Activated CD4-positive, alpha-beta T cell treated with anti-CD3 and anti-CD28 coated beads for 36 hours (primary cell): ENCODE results near the gene KCNJ12. TPM values are rescaled to one million over a fixed set of nuclear protein-coding genes. Genes with fewer than 3 reads are reported as not detected.
"Not testable (repeated sequence)": the region's sequence is repeated elsewhere in the genome, so short reads cannot be mapped to it uniquely, and the experiment has no call there.

ENCODE experiments used
- ATAC-seq: fragments of 200-7000 bp; cut with Tn5 transposase; one replicate; pipeline ENCODE4 v1.10.0; 2021; ENCODE audit warnings: mild to moderate bottlenecking, moderate library complexity
- CTCF ChIA-PET: fragments of 350-600 bp; sonication (Branson Sonifier 250); formaldehyde crosslinking; loops from one replicate; lab custom pipeline; 2021; ENCODE audit warnings: antibody characterized with exemption; lab: Charles Lee
- POLR2A ChIA-PET: fragments of 350-600 bp; sonication (Branson Sonifier 250); formaldehyde crosslinking; loops from one replicate; lab custom pipeline; 2021; ENCODE audit warnings: antibody characterized with exemption, inconsistent platforms; lab: Charles Lee
- DNase-seq: peaks from one replicate; pipeline ENCODE4 v3.0.0-alpha.2; 2020
- H3K27ac Mint-ChIP-seq: one replicate; pipeline ENCODE4 v1.8.0; 2021; ENCODE audit warnings: mixed read lengths
- H3K27me3 Mint-ChIP-seq: one replicate; pipeline ENCODE4 v1.8.0; 2021; ENCODE audit warnings: mixed read lengths
- H3K36me3 Mint-ChIP-seq: one replicate; pipeline ENCODE4 v1.8.0; 2021; ENCODE audit warnings: low read depth, mixed read lengths
- H3K4me1 Mint-ChIP-seq: one replicate; pipeline ENCODE4 v1.8.0; 2021; ENCODE audit warnings: mixed read lengths
- H3K4me3 Mint-ChIP-seq: one replicate; pipeline ENCODE4 v1.8.0; 2021; ENCODE audit warnings: mild to moderate bottlenecking, moderate library complexity, mixed read lengths
- H3K9me3 Mint-ChIP-seq: one replicate; pipeline ENCODE4 v1.8.0; 2021; ENCODE audit warnings: low read depth, mixed read lengths
- intact Hi-C, 2 experiments: fragments of 100-400 bp; cut with DNase I in 1 of 2; cut with micrococcal nuclease in 1 of 2; formaldehyde crosslinking; loops; one replicate each; pipeline versions ENCODE4 v1.14.2 to v1.15.1; 2022 to 2024; cut with DNase I, micrococcal nuclease
- total RNA-seq, 2 experiments: library from RNA; stranded (reverse); gene quantifications; one replicate each; pipeline ENCODE4 v1.2.3, GENCODE V29; 2021

The KCNJ12 gene
- total RNA-seq, 2 experiments from 2014 or later, result not detected

DNA sequence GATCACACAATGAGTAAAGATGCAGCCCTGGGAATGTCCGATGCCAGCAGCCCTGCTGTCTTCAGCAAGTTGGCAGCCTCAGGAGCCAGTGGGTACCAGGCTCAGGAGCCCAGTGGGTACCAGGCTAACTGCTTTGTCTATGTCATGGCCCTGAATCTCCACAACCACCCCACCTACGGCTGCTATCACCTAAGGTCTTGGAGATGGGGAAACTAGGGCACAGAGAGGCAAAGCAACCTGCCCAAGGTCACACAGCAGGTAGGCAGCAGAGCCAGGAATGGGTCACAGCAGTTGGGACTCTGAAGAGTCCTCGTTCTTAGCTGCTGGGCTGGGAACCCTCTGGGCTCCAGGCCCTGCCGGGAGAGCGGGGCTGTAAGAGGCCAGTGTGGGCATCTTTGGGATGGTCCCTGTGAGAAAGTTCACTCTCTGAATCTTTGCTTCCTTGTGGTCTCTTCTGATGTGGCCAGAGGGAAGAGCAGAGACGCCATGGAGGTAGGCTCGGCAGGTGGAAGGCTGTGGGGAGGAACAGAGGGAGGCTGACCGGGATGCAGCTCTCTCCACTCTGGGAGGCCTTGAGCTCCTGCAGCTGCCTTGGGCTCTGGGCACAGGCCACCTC lies 34.1 kb upstream of the KCNJ12 start:
- ATAC-seq, POLR2A ChIA-PET, H3K27ac Mint-ChIP-seq, DNase-seq, H3K36me3 Mint-ChIP-seq, H3K4me1 Mint-ChIP-seq, H3K9me3 Mint-ChIP-seq, H3K27me3 Mint-ChIP-seq, H3K4me3 Mint-ChIP-seq, CTCF ChIA-PET, intact Hi-C loops: not testable (repeated sequence)

DNA sequence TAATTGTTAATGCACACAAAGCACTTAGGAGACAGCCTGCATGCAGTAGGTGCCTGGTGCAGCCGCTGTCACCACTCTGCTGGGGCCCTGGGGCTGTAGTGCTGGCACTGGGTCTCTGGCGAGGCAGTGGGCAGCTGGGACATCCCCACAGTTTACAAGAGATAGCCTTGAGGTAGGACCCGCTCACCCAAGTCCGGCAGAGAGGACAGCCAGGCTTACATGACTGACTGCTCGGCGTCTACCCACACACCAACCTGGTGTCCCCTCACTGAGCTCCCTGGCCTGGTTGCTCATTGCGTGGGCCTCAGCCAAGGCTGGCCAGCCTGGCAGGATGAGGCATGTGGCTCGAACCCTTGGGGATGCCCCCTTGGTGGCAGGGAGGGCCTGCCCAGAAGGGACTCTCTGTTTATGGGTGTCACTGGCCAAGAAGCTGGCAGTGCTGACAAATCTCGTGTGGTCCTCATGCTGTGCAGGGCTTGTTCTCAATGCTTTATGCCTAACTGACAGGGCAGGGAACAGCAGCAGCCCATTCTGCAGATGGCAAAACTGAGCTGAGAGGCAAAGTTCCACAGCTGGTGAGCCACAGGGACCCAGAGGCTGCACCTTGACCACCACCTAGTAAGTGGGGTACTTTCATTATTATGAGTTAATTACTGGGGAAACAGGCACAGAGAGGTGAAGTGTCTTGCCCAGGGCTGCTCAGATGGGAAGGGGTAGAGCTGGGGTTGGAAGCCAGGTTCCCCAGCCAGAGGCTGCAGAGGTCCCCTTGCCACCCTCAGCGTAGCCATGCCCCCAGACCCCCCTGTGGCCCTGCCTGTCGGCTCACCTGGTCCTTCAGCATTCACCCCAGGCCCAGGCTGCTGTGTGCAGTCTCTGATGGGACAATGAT lies 32.9 kb upstream of the KCNJ12 start:
- H3K27me3 Mint-ChIP-seq, DNase-seq, H3K9me3 Mint-ChIP-seq, ATAC-seq, H3K4me1 Mint-ChIP-seq, H3K4me3 Mint-ChIP-seq, intact Hi-C loops, H3K27ac Mint-ChIP-seq, CTCF ChIA-PET, POLR2A ChIA-PET, H3K36me3 Mint-ChIP-seq: not testable (repeated sequence)

DNA sequence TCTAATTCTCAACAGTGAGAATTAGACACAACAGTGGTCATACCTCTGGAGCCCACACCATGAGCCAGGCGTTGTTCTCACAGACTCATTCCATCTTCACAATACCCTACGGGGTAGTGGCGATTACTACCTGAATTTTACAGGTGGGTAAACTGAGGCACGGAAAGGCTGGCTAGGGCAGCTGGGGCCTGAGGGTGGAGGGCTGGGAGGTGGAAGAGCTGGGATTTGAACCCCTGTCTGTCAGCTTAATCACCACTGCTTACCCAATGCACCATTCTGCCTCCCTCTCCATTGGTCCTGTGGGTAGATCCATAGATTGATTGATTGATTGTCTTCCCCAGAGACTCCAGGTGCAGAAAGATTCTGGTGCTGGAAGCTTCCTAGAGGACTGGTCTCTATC lies 31.4 kb upstream of the KCNJ12 start:
- not testable (repeated sequence) for H3K27ac Mint-ChIP-seq

DNA sequence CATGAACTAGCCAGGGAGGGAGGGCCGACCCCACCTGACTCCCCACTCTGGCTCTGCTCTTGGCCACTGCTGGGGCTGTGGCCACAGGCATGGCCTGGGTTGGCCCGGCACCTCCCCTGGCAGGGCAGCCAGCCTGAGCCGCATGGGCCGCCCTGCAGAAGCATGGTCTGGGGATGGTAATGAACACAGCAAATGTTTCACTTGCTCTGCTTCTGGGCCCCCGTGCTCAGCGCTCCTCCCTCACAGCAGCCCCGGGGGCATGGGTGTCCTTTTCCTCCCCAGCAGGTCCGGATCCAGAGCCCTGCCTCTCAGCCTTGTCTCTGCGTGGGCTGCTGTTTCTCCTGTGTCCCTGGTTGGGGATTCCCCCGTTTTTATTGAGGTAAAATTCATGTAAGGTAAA lies 30.9 kb upstream of the KCNJ12 start:
- CTCF ChIA-PET, result no interaction called here

More for the DNA sequence above, 31.4 kb upstream of the KCNJ12 start:
- DNase-seq, ATAC-seq, CTCF ChIA-PET, POLR2A ChIA-PET, H3K4me3 Mint-ChIP-seq, H3K4me1 Mint-ChIP-seq, intact Hi-C loops, H3K36me3 Mint-ChIP-seq, H3K27me3 Mint-ChIP-seq, H3K9me3 Mint-ChIP-seq: not testable (repeated sequence)

GRCh38 chr17:21346107-21346506 lies 30.1 kb upstream of the KCNJ12 start:
- H3K36me3 Mint-ChIP-seq, H3K9me3 Mint-ChIP-seq, POLR2A ChIA-PET, intact Hi-C loops, CTCF ChIA-PET, H3K4me3 Mint-ChIP-seq, H3K4me1 Mint-ChIP-seq, DNase-seq, H3K27me3 Mint-ChIP-seq, H3K27ac Mint-ChIP-seq, ATAC-seq: not testable (repeated sequence)

More for the DNA sequence above, 30.9 kb upstream of the KCNJ12 start:
- Mint-ChIP-seq H3K27me3 (no peaks in the 10 kb centered on the region), H3K4me3 (no peak overlapping the region), H3K36me3 (no peaks in the 10 kb centered on the region), H3K27ac (no peak overlapping the region), H3K9me3 (no peaks in the 10 kb centered on the region), H3K4me1 (peaks cover 2% of the 10 kb centered on the region)
- POLR2A ChIA-PET, result no interaction called here
- ATAC-seq (no peak), DNase-seq (no peak)
- intact Hi-C loops, result no loop called here

GRCh38 chr17:21346651-21347250 lies 29.4 kb upstream of the KCNJ12 start:
- H3K36me3 Mint-ChIP-seq, H3K4me3 Mint-ChIP-seq, H3K27ac Mint-ChIP-seq, intact Hi-C loops, POLR2A ChIA-PET, ATAC-seq, H3K4me1 Mint-ChIP-seq, DNase-seq, H3K27me3 Mint-ChIP-seq, H3K9me3 Mint-ChIP-seq, CTCF ChIA-PET: not testable (repeated sequence)

DNA sequence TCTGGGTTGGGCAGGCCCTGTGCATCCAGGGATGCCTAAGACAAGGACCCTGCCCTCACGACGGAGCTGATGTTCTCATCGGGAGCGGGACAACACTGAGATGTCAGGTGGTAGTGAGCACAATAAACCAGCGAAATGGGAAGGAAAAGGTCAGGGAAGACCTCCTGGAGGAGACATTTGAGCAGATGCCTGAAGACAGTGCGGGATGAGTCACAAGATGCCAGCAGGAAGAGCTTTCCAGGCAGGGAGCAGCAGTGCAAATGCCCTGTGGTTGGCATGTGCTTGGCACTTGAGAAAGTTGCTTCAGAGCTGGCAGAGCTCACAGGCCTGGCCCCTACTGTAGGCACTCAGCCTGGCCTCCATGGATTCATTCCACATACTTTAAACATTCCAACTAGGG lies 28.5 kb upstream of the KCNJ12 start:
- DNase-seq, intact Hi-C loops, H3K4me1 Mint-ChIP-seq, POLR2A ChIA-PET, H3K4me3 Mint-ChIP-seq, ATAC-seq, CTCF ChIA-PET, H3K27me3 Mint-ChIP-seq, H3K27ac Mint-ChIP-seq, H3K9me3 Mint-ChIP-seq, H3K36me3 Mint-ChIP-seq: not testable (repeated sequence)

DNA sequence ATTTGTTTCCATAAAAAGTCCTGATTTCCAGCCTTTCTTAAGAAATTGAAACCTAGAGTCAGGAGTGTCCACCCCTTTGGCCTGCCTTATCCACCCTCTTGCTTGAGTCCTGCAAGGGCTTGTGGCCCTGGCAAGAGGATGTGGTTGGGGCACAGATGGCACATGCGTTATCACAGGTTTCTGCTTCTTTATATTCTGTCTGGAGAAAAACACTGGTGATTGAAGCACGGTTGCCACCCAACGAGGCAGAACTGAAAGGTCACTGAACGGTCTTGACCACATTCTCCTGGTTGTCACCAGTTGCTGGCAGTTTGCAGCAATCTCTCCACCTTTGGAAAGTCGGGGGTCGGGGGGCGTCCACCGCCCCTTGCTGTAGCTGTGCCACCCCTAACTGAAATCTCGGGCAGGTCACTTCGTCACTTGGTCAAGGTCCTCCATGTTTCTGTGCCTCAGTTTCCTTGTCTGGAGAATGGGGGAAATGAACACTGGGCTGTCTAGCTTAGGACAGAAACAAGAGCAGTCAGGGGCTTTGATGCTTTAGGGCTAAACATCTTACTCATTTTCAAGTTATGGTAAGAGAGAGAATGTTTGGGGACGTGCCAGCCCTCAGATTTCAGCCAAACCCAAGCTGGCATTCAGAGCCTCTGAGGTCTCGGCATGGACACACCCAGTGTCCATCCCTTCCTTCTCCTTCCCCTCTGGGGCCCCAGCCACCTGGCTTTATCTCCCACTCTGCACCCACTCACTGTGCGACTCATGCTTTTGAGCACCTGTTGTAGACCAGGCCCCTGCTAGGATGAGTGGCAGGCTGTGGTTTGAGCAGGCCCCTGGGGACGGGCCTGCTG lies 27.9 kb upstream of the KCNJ12 start:
- POLR2A ChIA-PET, H3K27me3 Mint-ChIP-seq, H3K27ac Mint-ChIP-seq, H3K4me3 Mint-ChIP-seq, H3K9me3 Mint-ChIP-seq, H3K36me3 Mint-ChIP-seq, H3K4me1 Mint-ChIP-seq, DNase-seq, CTCF ChIA-PET, intact Hi-C loops: not testable (repeated sequence)
- ATAC-seq, result peak; percentile 60

DNA sequence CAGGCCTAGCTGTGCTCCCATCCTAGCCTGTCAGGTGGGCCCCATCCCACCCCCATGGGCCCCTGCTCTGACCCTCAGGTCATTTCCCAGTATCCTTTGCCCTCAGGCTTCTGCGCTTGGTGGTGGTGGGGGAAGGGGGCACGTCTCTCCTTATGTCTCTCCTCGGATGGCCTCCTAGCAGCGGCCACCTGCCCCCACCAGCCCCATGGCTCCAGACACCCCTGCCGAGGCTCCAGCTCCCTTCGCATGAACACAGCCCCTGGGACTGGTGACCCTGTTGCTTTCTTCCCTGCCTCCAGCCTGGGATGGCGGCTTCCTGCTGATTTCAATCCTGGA lies 27.3 kb upstream of the KCNJ12 start:
- H3K27ac Mint-ChIP-seq, H3K4me1 Mint-ChIP-seq, POLR2A ChIA-PET, H3K4me3 Mint-ChIP-seq, ATAC-seq, H3K9me3 Mint-ChIP-seq, H3K27me3 Mint-ChIP-seq, DNase-seq, intact Hi-C loops, CTCF ChIA-PET, H3K36me3 Mint-ChIP-seq: not testable (repeated sequence)

DNA sequence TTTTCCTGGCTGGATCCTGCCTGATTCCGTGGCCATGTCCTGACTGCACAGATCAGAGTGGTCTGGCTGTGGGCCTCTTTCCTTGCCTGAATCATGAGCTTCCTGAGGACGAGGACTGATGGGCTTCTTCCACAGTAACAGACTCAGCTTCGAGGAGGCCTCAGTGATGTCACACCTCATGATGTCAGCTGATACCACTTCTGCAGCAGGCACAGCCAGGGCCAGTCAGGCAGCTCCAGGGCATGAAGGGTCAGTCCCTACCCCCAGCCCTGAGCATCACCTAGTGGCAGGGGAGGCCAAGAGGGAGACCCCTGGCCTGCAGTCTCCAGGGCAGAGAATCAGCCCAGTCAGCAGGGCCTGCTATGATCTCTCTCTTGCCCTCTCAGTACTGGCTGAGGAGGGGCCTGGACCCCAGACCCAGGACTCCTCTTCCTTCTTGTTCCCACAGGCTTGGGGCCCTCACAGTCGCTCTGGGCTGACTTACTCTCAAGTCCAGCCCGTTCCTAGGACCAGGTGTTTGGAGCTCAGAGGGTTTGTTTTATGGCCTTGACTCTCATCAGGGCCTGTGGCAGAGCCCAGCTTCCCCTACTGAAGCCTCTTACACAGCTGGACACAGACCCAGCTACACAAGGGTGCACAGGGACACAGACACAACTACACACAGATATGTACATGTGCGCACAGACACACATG lies 26.7 kb upstream of the KCNJ12 start:
- H3K27me3 Mint-ChIP-seq, H3K9me3 Mint-ChIP-seq, H3K27ac Mint-ChIP-seq, ATAC-seq, CTCF ChIA-PET, H3K36me3 Mint-ChIP-seq, H3K4me3 Mint-ChIP-seq, intact Hi-C loops, H3K4me1 Mint-ChIP-seq, DNase-seq, POLR2A ChIA-PET: not testable (repeated sequence)

DNA sequence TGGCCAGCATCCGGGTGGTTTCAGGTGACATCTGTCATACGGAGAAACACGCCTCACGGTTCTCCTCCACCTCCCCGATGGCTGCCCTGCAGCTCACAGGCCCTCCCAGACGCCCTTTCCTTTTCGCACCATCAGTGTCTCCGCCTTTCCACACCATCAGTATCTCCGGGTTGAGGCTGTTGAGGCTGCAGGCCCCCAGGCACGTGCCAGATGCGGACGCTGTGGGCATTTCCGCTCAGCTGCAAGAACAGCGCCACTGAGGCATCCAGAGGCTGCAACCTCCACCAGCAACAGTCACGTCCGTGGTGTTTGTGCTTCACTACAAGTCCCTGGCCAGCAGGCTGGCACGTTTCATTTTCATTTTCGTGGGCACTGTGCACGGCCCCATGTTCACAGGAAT lies 25.7 kb upstream of the KCNJ12 start:
- DNase-seq, CTCF ChIA-PET, H3K4me3 Mint-ChIP-seq, H3K4me1 Mint-ChIP-seq, H3K27ac Mint-ChIP-seq, H3K9me3 Mint-ChIP-seq, H3K27me3 Mint-ChIP-seq, intact Hi-C loops, H3K36me3 Mint-ChIP-seq, POLR2A ChIA-PET, ATAC-seq: not testable (repeated sequence)
